SK-N-SH treated with all-trans-retinoic acid at 6 μM for 48 hours (cell line): Measurements from ENCODE around the gene COX7A2.

ENCODE experiments used
- ARNTL ChIP-seq: fragments of 450-650 bp; formaldehyde crosslinking; IDR thresholded peaks from 2 replicates; pipeline ENCODE4 v1.5.0; 2020; ENCODE audit warnings: low read depth, mild to moderate bottlenecking, moderate library complexity, borderline replicate concordance
- CSDC2 ChIP-seq: fragments of 250-450 bp; sonication (Bioruptor Pico); IDR thresholded peaks from 2 replicates; pipeline ENCODE4 v1.5.0; 2020; ENCODE audit warnings: mild to moderate bottlenecking, moderate library complexity
- OSR1 ChIP-seq: fragments of 250-450 bp; sonication (Bioruptor Pico); IDR thresholded peaks from 2 replicates; pipeline ENCODE4 v1.8.0; 2022; ENCODE audit warnings: moderate library complexity, mild to moderate bottlenecking, inconsistent platforms
- PATZ1 ChIP-seq: fragments of 250-450 bp; sonication (Bioruptor Pico); IDR thresholded peaks from 2 replicates; pipeline ENCODE4 v1.8.0; 2020; ENCODE audit warnings: mild to moderate bottlenecking, moderate library complexity, borderline replicate concordance
- PPARA ChIP-seq: fragments of 250-450 bp; sonication (Bioruptor Pico); IDR thresholded peaks from 2 replicates; pipeline ENCODE4 v1.5.0; 2020; ENCODE audit warnings: mild to moderate bottlenecking, borderline replicate concordance
- RARB ChIP-seq: fragments of 250-450 bp; sonication (Bioruptor Pico); IDR thresholded peaks from 2 replicates; pipeline ENCODE4 v1.8.0; 2021; ENCODE audit warnings: mild to moderate bottlenecking, moderate library complexity
- TCF4 ChIP-seq: fragments of 250-450 bp; sonication (Bioruptor Pico); IDR thresholded peaks from 2 replicates; pipeline ENCODE4 v1.8.0; 2021; ENCODE audit warnings: mild to moderate bottlenecking, moderate library complexity, borderline replicate concordance
- ZC3H10 ChIP-seq: fragments of 250-450 bp; sonication (Bioruptor Pico); IDR thresholded peaks from 2 replicates; pipeline ENCODE4 v1.5.1; 2021; ENCODE audit warnings: mild to moderate bottlenecking, moderate library complexity
- ZFP30 ChIP-seq: fragments of 450-650 bp; formaldehyde crosslinking; IDR thresholded peaks from 2 replicates; pipeline ENCODE4 v1.5.0; 2022; ENCODE audit warnings: mild to moderate bottlenecking, moderate library complexity
- ZNF565 ChIP-seq: fragments of 450-650 bp; formaldehyde crosslinking; conservative IDR thresholded peaks from 2 replicates; pipeline ENCODE4 v1.5.0; 2020; ENCODE audit warnings: low read depth, mild to moderate bottlenecking, moderate library complexity
- ZNF8 ChIP-seq: fragments of 450-650 bp; formaldehyde crosslinking; IDR thresholded peaks from 2 replicates; pipeline ENCODE4 v1.5.0; 2020; ENCODE audit warnings: mild to moderate bottlenecking, moderate library complexity
- TF ChIP-seq, protein P1 (sequence below): fragments of 250-450 bp; sonication (Bioruptor Pico); IDR thresholded peaks from 2 replicates; pipeline ENCODE4 v1.5.1; 2021; ENCODE audit warnings: mild to moderate bottlenecking, moderate library complexity

DNA sequence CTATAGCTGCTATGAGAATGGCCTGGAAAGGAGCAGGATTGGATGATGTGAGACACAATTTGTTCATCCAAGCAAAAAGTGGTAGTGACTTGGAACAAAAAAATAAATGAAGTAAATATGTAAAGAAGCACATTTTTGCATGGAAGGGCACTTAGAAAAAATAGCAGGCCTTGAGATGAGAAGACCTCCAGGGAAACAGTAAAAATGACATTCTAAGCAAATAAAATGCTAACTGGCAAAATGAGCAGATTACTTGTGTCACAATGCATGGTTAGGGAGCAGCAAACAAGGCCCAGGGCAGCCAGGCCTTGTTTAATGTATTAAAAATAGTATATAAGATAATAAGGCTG is 19.8 kb upstream of the COX7A2 start:
- TF ChIP-seq ARNTL (CRISPR knock-in tag): no peak
- no peak for TF ChIP-seq ZFP30 (CRISPR knock-in tag)
- no peak for TF ChIP-seq PATZ1 (CRISPR knock-in tag)
- TF ChIP-seq ZNF8 (CRISPR knock-in tag): no peak
- TF ChIP-seq PPARA: no peak
- TF ChIP-seq OSR1 (CRISPR knock-in tag): no peak
- no peak for TF ChIP-seq ZNF565 (CRISPR knock-in tag)
- no peak for TF ChIP-seq CSDC2 (CRISPR knock-in tag)
- no peak for TF ChIP-seq TCF4 (CRISPR knock-in tag)
- no peak for TF ChIP-seq ZC3H10
- no peak for TF ChIP-seq RARB (CRISPR knock-in tag)
- TF ChIP-seq, protein P1, sequence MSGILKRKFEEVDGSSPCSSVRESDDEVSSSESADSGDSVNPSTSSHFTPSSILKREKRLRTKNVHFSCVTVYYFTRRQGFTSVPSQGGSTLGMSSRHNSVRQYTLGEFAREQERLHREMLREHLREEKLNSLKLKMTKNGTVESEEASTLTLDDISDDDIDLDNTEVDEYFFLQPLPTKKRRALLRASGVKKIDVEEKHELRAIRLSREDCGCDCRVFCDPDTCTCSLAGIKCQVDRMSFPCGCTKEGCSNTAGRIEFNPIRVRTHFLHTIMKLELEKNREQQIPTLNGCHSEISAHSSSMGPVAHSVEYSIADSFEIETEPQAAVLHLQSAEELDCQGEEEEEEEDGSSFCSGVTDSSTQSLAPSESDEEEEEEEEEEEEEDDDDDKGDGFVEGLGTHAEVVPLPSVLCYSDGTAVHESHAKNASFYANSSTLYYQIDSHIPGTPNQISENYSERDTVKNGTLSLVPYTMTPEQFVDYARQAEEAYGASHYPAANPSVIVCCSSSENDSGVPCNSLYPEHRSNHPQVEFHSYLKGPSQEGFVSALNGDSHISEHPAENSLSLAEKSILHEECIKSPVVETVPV (CRISPR knock-in tag): no peak
